HG02759 (cell line): ENCODE results near the gene OSTF1.

ENCODE experiments used
- ATAC-seq: cut with Tn5 transposase; IDR thresholded peaks from one replicate; pipeline ENCODE4 v1.9.1; 2021; ENCODE audit warnings: mild to moderate bottlenecking, moderate library complexity; ENCODE audit not compliant: unreplicated experiment

Gene OSTF1

DNA sequence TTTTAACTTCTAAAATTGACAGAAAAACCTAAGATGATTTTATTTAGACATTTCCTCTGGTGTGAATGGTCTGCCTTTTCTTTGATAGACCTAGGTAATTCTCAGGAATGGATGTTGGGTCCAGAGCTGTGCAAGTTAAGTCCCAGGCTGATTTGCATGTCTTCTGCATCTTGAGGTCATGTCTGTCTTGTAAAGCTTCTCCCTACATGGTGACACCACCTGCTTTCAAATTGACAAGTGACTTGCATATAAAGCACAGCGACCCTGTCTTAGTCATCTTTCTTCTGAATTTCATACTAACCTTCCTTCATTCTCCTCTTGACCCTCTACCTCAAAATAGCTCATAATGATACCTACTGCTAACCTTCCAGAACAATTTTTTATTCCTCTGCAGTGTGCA is 29.2 kb downstream of the OSTF1 start:
- ATAC-seq, result no peak

- ATAC-seq, result no peak
These were observed 32.4 kb downstream of the OSTF1 start for GRCh38 chr9:75120686-75121085.

GRCh38 chr9:75121914-75122558 is 33.7 kb downstream of the OSTF1 start:
- no peak for ATAC-seq

GRCh38 chr9:75123696-75124095 is 35.4 kb downstream of the OSTF1 start:
- no peak for ATAC-seq

- ATAC-seq, result no peak
These were observed 40.2 kb downstream of the OSTF1 start for GRCh38 chr9:75128535-75128934.

DNA sequence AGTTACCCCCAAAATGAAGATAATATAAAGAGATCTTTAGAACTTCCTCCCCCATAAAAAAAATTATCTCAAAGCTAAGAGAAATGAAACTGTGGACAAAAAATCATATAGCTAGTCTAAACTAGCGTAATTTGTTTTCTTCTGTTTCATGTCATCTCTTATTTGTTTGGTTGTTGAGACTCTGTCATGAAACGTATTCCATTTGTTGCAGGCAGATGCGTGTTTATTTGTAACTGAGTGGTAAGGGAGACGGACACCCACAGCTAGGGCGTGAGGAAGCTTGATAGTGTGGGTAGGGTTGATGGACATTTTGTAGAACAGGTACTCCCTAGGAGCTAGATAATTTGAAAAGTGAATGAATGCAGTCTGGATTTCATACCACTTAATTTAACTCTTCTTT is 41.9 kb downstream of the OSTF1 start:
- ATAC-seq, result no peak

- ATAC-seq, result no peak
These were observed 42.4 kb downstream of the OSTF1 start for GRCh38 chr9:75130621-75131230.

DNA sequence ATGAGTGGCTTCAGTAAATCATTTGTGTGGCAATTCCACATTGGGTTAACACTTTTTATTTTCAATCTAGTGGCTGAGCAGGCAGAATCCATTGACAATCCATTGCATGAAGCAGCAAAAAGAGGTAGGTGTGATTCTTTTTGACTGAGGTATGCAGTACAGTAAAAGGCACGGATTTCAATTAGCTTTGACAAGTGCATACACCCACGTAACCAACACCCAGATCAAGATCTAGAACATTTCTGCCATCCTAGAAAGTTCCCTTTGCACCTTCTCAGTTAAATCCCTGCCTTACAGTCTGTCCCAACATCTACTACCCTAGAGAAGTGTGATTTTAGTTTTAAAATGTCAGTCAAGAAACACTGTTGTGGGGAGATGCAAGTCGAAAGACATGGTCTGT is 43.4 kb downstream of the OSTF1 start:
- no peak for ATAC-seq

DNA sequence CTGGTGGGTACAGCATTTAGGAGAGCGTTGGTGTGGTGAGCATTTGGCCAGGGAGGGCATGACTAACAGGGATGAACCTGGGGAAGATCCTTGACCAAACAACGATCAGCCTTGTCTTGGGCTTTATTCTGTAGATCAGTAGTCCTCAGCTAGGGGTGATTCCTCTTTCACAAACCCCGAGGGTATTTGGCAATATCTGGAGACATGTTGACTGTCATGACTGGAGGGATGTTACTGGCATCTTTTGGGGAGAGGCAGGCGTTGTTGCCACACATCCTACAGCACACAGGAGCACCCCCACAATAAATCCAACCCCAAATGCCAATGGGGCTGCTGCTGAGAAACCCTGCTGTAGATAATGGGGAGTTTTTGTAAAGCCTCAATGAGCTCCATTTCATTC is 43.9 kb downstream of the OSTF1 start:
- no peak for ATAC-seq

DNA sequence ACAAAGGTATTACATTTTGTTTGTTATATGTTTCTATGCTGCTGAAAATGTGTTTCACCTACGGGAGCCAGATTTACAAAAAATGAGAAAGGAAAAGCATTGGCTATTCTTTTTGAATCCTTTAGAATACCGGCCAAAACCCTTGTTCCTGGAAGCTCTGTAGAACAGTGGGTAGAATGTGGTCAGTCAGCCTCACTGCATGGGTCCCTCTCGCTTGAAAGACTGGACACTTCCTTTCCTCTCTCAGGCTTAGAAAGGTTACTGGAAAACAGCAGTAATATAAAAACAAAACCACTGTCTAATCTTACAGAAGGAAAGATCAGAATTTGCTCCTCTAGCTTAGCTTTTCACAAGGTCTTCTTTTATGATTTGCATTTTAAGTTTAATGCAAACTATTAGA is 45.1 kb downstream of the OSTF1 start:
- ATAC-seq, result no peak

DNA sequence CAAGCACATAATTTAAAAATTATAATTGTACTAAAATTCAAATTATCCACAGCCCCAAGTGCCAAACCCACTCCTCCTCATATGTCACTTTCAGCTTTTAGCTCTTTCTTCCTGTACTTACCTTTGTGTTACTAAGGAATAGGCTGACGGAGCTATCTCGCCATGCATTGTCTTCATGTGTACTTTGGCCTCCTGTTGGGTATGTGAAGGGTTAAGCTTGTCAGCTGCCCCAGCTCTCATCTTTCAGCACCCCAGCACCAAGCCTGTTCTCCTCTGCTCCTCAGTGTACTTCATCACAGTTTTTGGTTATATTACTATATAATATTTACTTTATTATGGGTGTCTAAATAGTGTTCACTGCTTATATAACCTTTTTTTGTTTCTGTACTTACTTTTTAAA is 46.2 kb downstream of the OSTF1 start:
- ATAC-seq, result no peak

GRCh38 chr9:75138260-75139040 is 50.1 kb downstream of the OSTF1 start:
- ATAC-seq, result no peak

GRCh38 chr9:75139201-75139600 is 50.9 kb downstream of the OSTF1 start:
- no peak for ATAC-seq

DNA sequence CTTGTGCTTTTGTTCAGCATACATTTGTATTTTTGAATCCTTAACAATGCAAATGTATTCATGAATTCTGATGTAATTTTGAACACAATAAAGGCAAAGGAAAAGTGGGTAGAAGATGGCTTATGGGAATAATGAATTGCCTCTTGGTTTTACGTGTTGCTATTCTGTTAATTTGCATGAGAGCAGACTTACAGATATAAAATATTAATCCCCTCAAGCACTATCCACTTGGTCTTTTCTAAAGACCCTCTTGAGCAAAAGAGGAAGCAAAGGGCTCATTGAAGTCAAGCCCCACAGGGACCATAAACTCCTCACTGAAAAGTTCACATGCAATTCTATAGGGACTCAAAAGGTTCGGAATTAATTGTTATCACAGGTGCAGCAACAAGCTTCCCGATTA is 51.9 kb downstream of the OSTF1 start:
- no peak for ATAC-seq

DNA sequence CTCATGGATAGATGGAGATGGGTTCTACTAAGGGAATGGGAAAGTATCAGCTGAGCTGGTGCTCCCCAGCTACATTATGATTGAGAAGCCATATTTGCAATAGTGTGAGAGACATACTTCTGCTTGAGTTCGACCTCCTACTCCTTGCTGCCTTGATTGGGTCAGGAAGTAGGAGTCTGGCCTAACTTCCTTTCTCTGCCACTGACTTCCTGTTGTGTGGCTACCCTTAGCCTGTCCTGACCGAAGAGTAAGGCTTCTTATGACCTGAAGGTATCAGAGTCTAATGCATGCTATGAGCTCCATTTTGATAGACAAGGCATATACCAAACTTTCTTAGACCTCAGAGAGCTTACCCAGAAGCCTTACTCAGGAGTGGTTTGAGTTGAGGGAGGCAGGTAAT is 53.9 kb downstream of the OSTF1 start:
- ATAC-seq, result no peak

DNA sequence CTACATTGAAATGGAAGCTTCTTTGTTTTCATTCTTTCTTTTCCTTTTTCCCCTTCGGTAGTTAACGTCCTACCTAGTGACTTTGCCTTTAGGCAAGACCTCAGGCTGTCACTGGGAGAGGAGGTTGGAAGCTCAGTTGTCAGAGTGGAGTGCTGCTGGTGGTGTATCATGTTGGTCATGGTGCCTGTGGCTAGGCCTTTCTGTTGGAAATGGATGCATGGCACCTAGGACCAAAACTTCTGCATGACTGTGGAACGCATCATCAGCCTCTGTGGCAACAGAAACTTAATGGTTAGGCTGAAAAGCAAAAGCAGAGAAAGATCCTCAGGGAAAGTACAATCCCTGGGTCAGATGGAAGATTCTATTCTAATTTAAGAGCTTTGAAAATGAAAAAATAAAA is 57.9 kb downstream of the OSTF1 start:
- no peak for ATAC-seq

GRCh38 chr9:75147638-75148037 is 59.3 kb downstream of the OSTF1 start:
- ATAC-seq, result peak; percentile 52

DNA sequence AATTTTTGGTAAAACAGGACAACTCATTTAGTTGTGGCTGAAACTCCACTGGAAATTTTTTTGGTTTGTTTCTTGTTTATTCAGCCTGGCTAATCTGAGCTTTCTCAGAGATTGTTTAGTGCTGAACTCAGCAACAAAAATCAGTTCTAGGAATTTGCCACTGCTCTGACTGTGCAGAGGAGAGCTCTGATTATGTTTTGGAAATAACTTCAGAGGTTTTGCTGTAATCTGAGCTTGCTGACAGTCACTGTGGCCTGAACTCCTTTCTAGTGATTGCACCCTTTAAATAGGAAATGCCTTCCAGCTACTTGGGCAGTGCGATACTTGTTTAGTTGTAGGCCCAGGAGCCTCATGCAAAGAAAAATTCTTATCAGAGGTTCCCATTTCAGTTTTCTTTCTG is 60.2 kb downstream of the OSTF1 start:
- ATAC-seq, result no peak

DNA sequence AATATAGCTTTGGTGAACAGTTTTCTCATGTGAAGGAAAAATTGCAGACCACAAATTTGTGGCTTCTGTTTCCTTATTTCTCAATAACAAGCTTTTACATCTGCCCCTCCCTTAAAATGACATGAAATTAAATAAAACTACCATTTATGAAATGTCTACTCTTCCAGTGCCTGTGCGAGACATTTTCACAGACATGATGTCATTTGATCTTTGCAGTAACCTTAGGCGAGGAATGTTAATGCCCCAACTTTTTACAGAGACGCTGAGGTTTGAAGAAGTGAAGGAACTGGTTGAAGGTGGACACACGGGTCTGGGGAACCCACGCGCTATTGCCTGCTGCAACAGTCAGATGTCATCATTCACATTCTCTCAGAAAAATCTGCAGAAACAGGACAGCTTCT is 61.5 kb downstream of the OSTF1 start:
- ATAC-seq, result no peak

GRCh38 chr9:75150512-75150911 is 62.2 kb downstream of the OSTF1 start:
- no peak for ATAC-seq

GRCh38 chr9:75152416-75152815 is 64.1 kb downstream of the OSTF1 start:
- no peak for ATAC-seq

GRCh38 chr9:75156858-75157257 is 68.5 kb downstream of the OSTF1 start:
- ATAC-seq, result no peak
